Dermis blood vessel endothelial cell (primary cell): ENCODE measurements around the gene MROH7. TPM values are rescaled to one million over a fixed set of nuclear protein-coding genes. Genes with fewer than 3 reads are reported as not detected.
A peak's percentile ranks its signal among the peaks of the same experiment; 100 is the strongest.

Experiments
- DNase-seq: peaks from one replicate; pipeline ENCODE4 v3.0.0; 2010
- total RNA-seq: library from RNA; depleted of rRNA; stranded (reverse); fragments of >200 nt; gene quantifications from 2 replicates; pipeline ENCODE4 v1.2.3, GENCODE V29; 2014

MROH7 gene
- total RNA-seq, 1 donor from 2014 or later: 0.17 TPM

- DNase-seq: no peak
Measured at GRCh38 chr1:54701066-54701465, 59.5 kb downstream of the MROH7 start.

- DNase-seq: no peak
Measured at GRCh38 chr1:54701996-54702395, 60.4 kb downstream of the MROH7 start.

GRCh38 chr1:54703471-54703870 is 61.9 kb downstream of the MROH7 start:
- no peak for DNase-seq

- DNase-seq: peak; percentile 7
Measured at GRCh38 chr1:54705153-54705552, 63.6 kb downstream of the MROH7 start.

- DNase-seq: no peak
Measured at GRCh38 chr1:54706419-54706818, 64.8 kb downstream of the MROH7 start.

GRCh38 chr1:54708385-54708784 is 66.8 kb downstream of the MROH7 start:
- DNase-seq: no peak

- no peak for DNase-seq
Measured at GRCh38 chr1:54709547-54710292, 68.1 kb downstream of the MROH7 start.

- no peak for DNase-seq
Measured at GRCh38 chr1:54710434-54710833, 68.8 kb downstream of the MROH7 start.

- no peak for DNase-seq
Measured at GRCh38 chr1:54710841-54711240, 69.3 kb downstream of the MROH7 start.

GRCh38 chr1:54711536-54711935 is 70.0 kb downstream of the MROH7 start:
- no peak for DNase-seq

GRCh38 chr1:54714881-54715492 is 73.4 kb downstream of the MROH7 start:
- no peak for DNase-seq

- DNase-seq: peak; percentile 85
Measured at GRCh38 chr1:54715493-54716298, 74.1 kb downstream of the MROH7 start, which contains the start of gene TTC4. TTC4 (plus strand) TSS chr1:54715861; CDS start chr1:54715909, 48 bp downstream.

GRCh38 chr1:54716299-54717047 is 74.9 kb downstream of the MROH7 start:
- no peak for DNase-seq

GRCh38 chr1:54721719-54722118 is 80.1 kb downstream of the MROH7 start:
- DNase-seq: no peak

GRCh38 chr1:54723985-54724384 is 82.4 kb downstream of the MROH7 start:
- no peak for DNase-seq

- no peak for DNase-seq
Measured at GRCh38 chr1:54724771-54725170, 83.2 kb downstream of the MROH7 start.

- DNase-seq: no peak
Measured at GRCh38 chr1:54728027-54728426, 86.4 kb downstream of the MROH7 start.

GRCh38 chr1:54736685-54737084 is 95.1 kb downstream of the MROH7 start:
- no peak for DNase-seq

- no peak for DNase-seq
Measured at GRCh38 chr1:54738244-54738643, 96.7 kb downstream of the MROH7 start.

GRCh38 chr1:54741531-54741930 is 99.9 kb downstream of the MROH7 start:
- DNase-seq: no peak

GRCh38 chr1:54742282-54742681 is 100.7 kb downstream of the MROH7 start:
- DNase-seq: no peak

- no peak for DNase-seq
Measured at GRCh38 chr1:54743416-54744226, 102.0 kb downstream of the MROH7 start.
